SK-N-SH (cell line): ENCODE results near the gene SSMEM1. TPM values are rescaled to one million over a fixed set of nuclear protein-coding genes. Genes with fewer than 3 reads are reported as not detected.

Experiments used
- CTCF ChIA-PET: fragments of 300-600, 350-600 bp; formaldehyde crosslinking; extraction: SDS; loops from one replicate; lab custom pipeline; 2021; lab: Yijun Ruan, JAX
- POLR2A ChIA-PET: fragments of 350-600 bp; sonication (Branson Sonifier 250); formaldehyde crosslinking; extraction: SDS; loops from one replicate; lab custom pipeline; 2020; ENCODE audit warnings: antibody characterized with exemption, inconsistent platforms; lab: Yijun Ruan, JAX
- DNase-seq: peaks from one replicate; pipeline ENCODE4 v3.0.0; 2012
- H2AFZ ChIP-seq: fragments of 200-600 bp; sonication (generic); 2 replicates; pipeline ENCODE4 v1.8.1; 2016; ENCODE audit warnings: antibody characterized with exemption, mild to moderate bottlenecking, low read depth
- H3F3A ChIP-seq: fragments of 200-600 bp; sonication (generic); replicated peaks from 2 replicates; pipeline ENCODE3; 2016; ENCODE audit warnings: antibody characterized with exemption, mild to moderate bottlenecking; ENCODE audit not compliant: insufficient read depth
- H3K27ac ChIP-seq, 2 experiments: fragments of 200-500 bp in 1 of 2; fragments of 200-600 bp in 1 of 2; sonication (Bioruptor generic) in 1 of 2; sonication (generic), shearing (Covaris generic) in 1 of 2; 2 replicates each; pipeline versions ENCODE4 v1.5.1 to v1.6.1; 2014 to 2016; ENCODE audit warnings: low read depth in 2 of 2, inconsistent platforms in 1 of 2, low read length in 1 of 2, mild to moderate bottlenecking in 1 of 2, mixed read lengths in 1 of 2
- H3K27me3 ChIP-seq: fragments of 200-600 bp; sonication (generic), shearing (Covaris generic); 2 replicates; pipeline ENCODE4 v1.6.1; 2016; ENCODE audit warnings: mixed run types; ENCODE audit not compliant: insufficient read depth
- H3K36me3 ChIP-seq, 2 experiments: fragments of 200-500 bp in 1 of 2; fragments of 200-600 bp in 1 of 2; sonication (Bioruptor generic) in 1 of 2; sonication (generic) in 1 of 2; replicated peaks in 1 of 2; 2 replicates each; pipeline versions ENCODE3 to v1.5.1; 2014 to 2016; ENCODE audit warnings: low read length in 1 of 2, mild to moderate bottlenecking in 1 of 2; ENCODE audit not compliant: insufficient read depth in 2 of 2, control insufficient read depth in 1 of 2
- H3K4me1 ChIP-seq, 2 experiments: fragments of 200-500 bp in 1 of 2; fragments of 200-600 bp in 1 of 2; sonication (Bioruptor generic) in 1 of 2; sonication (generic), shearing (Covaris generic) in 1 of 2; 2 replicates each; pipeline versions ENCODE4 v1.5.1 to v1.6.1; 2014 to 2016; ENCODE audit warnings: low read depth in 1 of 2, low read length in 1 of 2, mixed run types in 1 of 2; ENCODE audit not compliant: insufficient read depth in 2 of 2, control insufficient read depth in 1 of 2
- H3K4me2 ChIP-seq: fragments of 200-600 bp; sonication (generic), shearing (Covaris generic); 2 replicates; pipeline ENCODE4 v1.6.1; 2017; ENCODE audit warnings: mixed run types
- H3K4me3 ChIP-seq, 2 experiments: fragments of 200-500 bp in 1 of 2; fragments of 200-600 bp in 1 of 2; sonication (Bioruptor generic) in 1 of 2; sonication (generic), shearing (Covaris generic) in 1 of 2; 2 replicates each; pipeline versions ENCODE4 v1.5.1 to v1.8.1; 2014 to 2016; ENCODE audit warnings: low read depth in 2 of 2, inconsistent platforms in 1 of 2, low read length in 1 of 2, mild to moderate bottlenecking in 1 of 2, mixed read lengths in 1 of 2, moderate library complexity in 1 of 2
- H3K79me2 ChIP-seq: fragments of 200-600 bp; sonication (generic); 2 replicates; pipeline ENCODE4 v1.8.1; 2017; ENCODE audit warnings: mild to moderate bottlenecking; ENCODE audit not compliant: insufficient read depth
- H3K9ac ChIP-seq: fragments of 200-600 bp; sonication (generic); 2 replicates; pipeline ENCODE4 v1.6.1; 2017; ENCODE audit warnings: mixed run types
- H3K9me2 ChIP-seq: fragments of 200-600 bp; sonication (generic); 2 replicates; pipeline ENCODE4 v1.6.1; 2017; ENCODE audit warnings: mixed run types
- H3K9me3 ChIP-seq: fragments of 200-600 bp; sonication (generic); 2 replicates; pipeline ENCODE4 v1.6.1; 2017; ENCODE audit warnings: mixed run types, mild to moderate bottlenecking, moderate library complexity
- H4K20me1 ChIP-seq: fragments of 200-600 bp; sonication (generic); 2 replicates; pipeline ENCODE4 v1.6.1; 2017; ENCODE audit warnings: mild to moderate bottlenecking, mixed run types; ENCODE audit not compliant: insufficient read depth
- ELF1 ChIP-seq: IDR thresholded peaks from 2 replicates; pipeline ENCODE4 v1.4.0; 2012
- FOSL2 ChIP-seq: IDR thresholded peaks from 2 replicates; pipeline ENCODE4 v1.4.0; 2012; ENCODE audit warnings: low read depth, mild to moderate bottlenecking, moderate library complexity, borderline replicate concordance
- FOXM1 ChIP-seq: IDR thresholded peaks from 2 replicates; pipeline ENCODE4 v1.4.0; 2012; ENCODE audit warnings: low read depth, mild to moderate bottlenecking
- GABPA ChIP-seq: IDR thresholded peaks from 2 replicates; pipeline ENCODE4 v1.4.0; 2012; ENCODE audit warnings: low read depth, mild to moderate bottlenecking
- GATA2 ChIP-seq: sonication (generic); formaldehyde crosslinking; IDR thresholded peaks from 2 replicates; pipeline ENCODE4 v1.5.0; 2020; ENCODE audit warnings: mild to moderate bottlenecking, missing genetic modification reagents
- JUND ChIP-seq: IDR thresholded peaks from 2 replicates; pipeline ENCODE4 v1.4.0; 2012
- MEF2A ChIP-seq: IDR thresholded peaks from 2 replicates; pipeline ENCODE4 v1.4.0; 2012; ENCODE audit warnings: low read depth, borderline replicate concordance
- RAD21 ChIP-seq: IDR thresholded peaks from 2 replicates; pipeline ENCODE4 v1.6.1; 2012; ENCODE audit warnings: mild to moderate bottlenecking, low read length
- RFX5 ChIP-seq: IDR thresholded peaks from 2 replicates; pipeline ENCODE4 v1.6.1; 2012; ENCODE audit warnings: mild to moderate bottlenecking, improper control_type of control experiment, low read length
- RXRA ChIP-seq: IDR thresholded peaks from 2 replicates; pipeline ENCODE4 v1.4.0; 2012; ENCODE audit warnings: low read depth, mild to moderate bottlenecking, borderline replicate concordance
- TEAD4 ChIP-seq: IDR thresholded peaks from 2 replicates; pipeline ENCODE4 v1.4.0; 2012; ENCODE audit warnings: mild to moderate bottlenecking, borderline replicate concordance; ENCODE audit not compliant: insufficient read depth
- WGBS: methylation state at CpG from one replicate; pipeline ENCODE4 v1.1.6; 2017; ENCODE audit warnings: low lambda C conversion rate; 5-methylcytosine and 5-hydroxymethylcytosine counted together
- polyA plus RNA-seq, 3 experiments: library from polyadenylated mRNA; depleted of rRNA; stranded (reverse); fragments of >200 nt; gene quantifications; 2 replicates each; pipeline ENCODE4 v1.2.3, GENCODE V29; 2012
- TF ChIP-seq, protein P1 (sequence below): fragments of 200-600 bp; sonication (generic); IDR thresholded peaks from 2 replicates; pipeline ENCODE4 v1.6.1; 2017; ENCODE audit warnings: antibody characterized with exemption, mild to moderate bottlenecking, moderate library complexity

Gene SSMEM1
- polyA plus RNA-seq, 1 of the 3 experiments (the other 2 are of a cell fraction): not detected

DNA sequence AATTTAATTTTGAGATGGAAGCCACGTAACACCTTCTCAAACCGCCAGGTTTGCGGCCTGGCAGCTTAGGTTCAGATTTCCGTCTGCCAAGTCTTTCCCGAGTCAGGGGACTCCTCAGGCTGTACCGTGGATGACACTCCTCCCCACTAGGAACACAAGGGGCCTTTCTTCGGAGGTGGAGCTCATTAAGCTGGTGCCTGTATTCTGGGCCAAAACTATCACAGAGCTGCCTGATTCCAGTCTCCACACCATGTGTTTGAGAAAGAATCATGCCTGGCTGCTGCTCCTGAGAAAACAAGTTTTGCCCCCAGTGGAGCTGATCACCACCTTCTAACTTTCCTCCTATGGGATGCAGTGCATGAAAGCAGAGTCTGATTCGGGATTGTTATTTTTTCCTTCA lies 47.2 kb upstream of the SSMEM1 start:
- POLR2A ChIA-PET: interaction anchor here (1.9 kb wide), 1 partner anchor 44 kb away, joined by 6 read pairs; the partner anchor contains the start of gene TMEM209
- Histone ChIP-seq H3K79me2 (no peaks in the 10 kb centered on the region), H3K9ac (no peak overlapping the region), H4K20me1 (no peaks in the 10 kb centered on the region), H3K9me2 (no peaks in the 10 kb centered on the region), H3K4me2 (no peak overlapping the region), H3K9me3 (no peaks in the 10 kb centered on the region), H3K27ac (no peak overlapping the region), H3K4me1 (no peaks in the 10 kb centered on the region; a peak in 1 of 4 replicates), H3K36me3 (peaks cover 32 to 42% of the 10 kb centered on the region in 2 experiments), H3K27me3 (no peaks in the 10 kb centered on the region), H3F3A (no peaks in the 10 kb centered on the region), H2AFZ (no peak overlapping the region), H3K4me3 (no peak overlapping the region)
- no peak for TF ChIP-seq RXRA
- TF ChIP-seq JUND: no peak
- TF ChIP-seq RFX5: no peak
- no peak for TF ChIP-seq FOSL2
- no peak for TF ChIP-seq MEF2A
- no peak for TF ChIP-seq FOXM1
- TF ChIP-seq TEAD4: no peak
- TF ChIP-seq, protein P1, sequence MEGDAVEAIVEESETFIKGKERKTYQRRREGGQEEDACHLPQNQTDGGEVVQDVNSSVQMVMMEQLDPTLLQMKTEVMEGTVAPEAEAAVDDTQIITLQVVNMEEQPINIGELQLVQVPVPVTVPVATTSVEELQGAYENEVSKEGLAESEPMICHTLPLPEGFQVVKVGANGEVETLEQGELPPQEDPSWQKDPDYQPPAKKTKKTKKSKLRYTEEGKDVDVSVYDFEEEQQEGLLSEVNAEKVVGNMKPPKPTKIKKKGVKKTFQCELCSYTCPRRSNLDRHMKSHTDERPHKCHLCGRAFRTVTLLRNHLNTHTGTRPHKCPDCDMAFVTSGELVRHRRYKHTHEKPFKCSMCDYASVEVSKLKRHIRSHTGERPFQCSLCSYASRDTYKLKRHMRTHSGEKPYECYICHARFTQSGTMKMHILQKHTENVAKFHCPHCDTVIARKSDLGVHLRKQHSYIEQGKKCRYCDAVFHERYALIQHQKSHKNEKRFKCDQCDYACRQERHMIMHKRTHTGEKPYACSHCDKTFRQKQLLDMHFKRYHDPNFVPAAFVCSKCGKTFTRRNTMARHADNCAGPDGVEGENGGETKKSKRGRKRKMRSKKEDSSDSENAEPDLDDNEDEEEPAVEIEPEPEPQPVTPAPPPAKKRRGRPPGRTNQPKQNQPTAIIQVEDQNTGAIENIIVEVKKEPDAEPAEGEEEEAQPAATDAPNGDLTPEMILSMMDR: no peak
- TF ChIP-seq RAD21: no peak
- TF ChIP-seq GABPA: no peak
- DNase-seq: no peak
- 94% methylated on average over 8 of the region's 8 CpGs for WGBS
- CTCF ChIA-PET: interaction anchor here (0.6 to 2.1 kb wide), 3 partner anchors 18 to 562 kb away, joined by 3 to 10 read pairs (median 3); no protein-coding TSS in a partner anchor

DNA sequence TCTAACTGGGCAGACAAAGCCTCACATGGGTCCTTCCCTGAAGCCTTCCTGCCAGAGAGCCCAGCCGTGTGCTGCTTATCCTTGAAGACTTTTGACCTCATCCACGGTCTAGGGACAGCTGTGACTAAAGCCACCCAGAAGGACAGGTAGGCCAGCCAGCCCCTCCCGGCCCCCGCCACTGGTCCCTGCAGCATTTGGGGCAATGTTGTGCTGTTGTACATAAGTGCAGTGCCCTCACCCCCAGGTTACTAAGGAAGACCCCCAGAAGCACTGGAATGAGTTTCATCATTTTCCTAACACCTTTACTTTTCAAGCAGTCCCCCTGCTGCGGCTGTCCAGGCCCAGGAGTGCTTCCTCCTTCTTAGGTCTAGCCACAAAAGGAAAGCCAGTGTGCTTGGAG lies 45.5 kb upstream of the SSMEM1 start:
- Histone ChIP-seq H3K27me3 (no peaks in the 10 kb centered on the region), H3K4me2 (no peak overlapping the region), H3K4me3 (no peak overlapping the region), H3K27ac (no peak overlapping the region), H3K9ac (no peak overlapping the region), H3K79me2 (no peaks in the 10 kb centered on the region), H3K4me1 (no peaks in the 10 kb centered on the region), H3K9me3 (no peaks in the 10 kb centered on the region), H3K9me2 (no peaks in the 10 kb centered on the region), H3K36me3 (peaks cover 47 to 54% of the 10 kb centered on the region in 2 experiments), H4K20me1 (no peaks in the 10 kb centered on the region), H2AFZ (no peak overlapping the region), H3F3A (no peaks in the 10 kb centered on the region)
- ChIA-PET CTCF (interaction anchor here (4.4 kb wide), 1 partner anchor 8 kb away, joined by 16 read pairs; no protein-coding TSS in a partner anchor), POLR2A (no interaction called here)
- 97% methylated on average over 4 of the region's 5 CpGs for WGBS
- DNase-seq: no peak
- TF ChIP-seq ELF1 (no peak), RAD21 (no peak), GATA2 (no peak), FOSL2 (no peak), MEF2A (no peak), FOXM1 (no peak)
